Measurements from ENCODE around the gene HLF. TPM values are rescaled to one million over a fixed set of nuclear protein-coding genes. Genes with fewer than 3 reads are reported as not detected.

Gene HLF
- total RNA-seq, 1 experiment from 2014 or later, result 1.5 TPM

GRCh38 chr17:55332296-55333041, 67.7 kb downstream of the HLF start:
- no peaks in the 10 kb centered on the region for H3K9me3 ChIP-seq (ENCODE audit: control insufficient read depth in 1 of 2, insufficient read depth in 1 of 2, low read depth in 1 of 2, low read length in 2 of 2)
- RAD21 ChIA-PET (ENCODE audit: low non-redundant PET in 1 of 2, low total read pairs in 2 of 2, uncharacterized antibody in 2 of 2, unreplicated experiment in 2 of 2), result no interaction called here
- no peak overlapping the region for H3K9ac ChIP-seq (ENCODE audit: low read length)
- H2AFZ ChIP-seq (ENCODE audit: low read depth, low read length, poor library complexity, severe bottlenecking), result no peak overlapping the region
- POLR2A ChIA-PET, result no interaction called here
- BruUV-seq (replicated peaks), result no TSS peak
- DNase-seq (ENCODE audit: low read depth, low spot score) (no peak), ATAC-seq (no peak)
- CTCF ChIA-PET, result no interaction called here
- H3K79me2 ChIP-seq (ENCODE audit: insufficient read depth, low read length), result no peaks in the 10 kb centered on the region
- peaks cover 0 to 3% of the 10 kb centered on the region in 2 experiments; a peak in 1 of 4 replicates for H3K4me1 ChIP-seq (ENCODE audit: control insufficient read depth in 1 of 2, insufficient read depth in 2 of 2, low read length in 2 of 2)
- no peaks in the 10 kb centered on the region; the same call in 1 of the 2 replicates for H3K9me2 ChIP-seq (ENCODE audit: insufficient read depth)
- TF ChIP-seq EZH2phosphoT487 (IDR thresholded peaks at IDR 0.05; ENCODE audit: borderline replicate concordance) (no peak), EZH2 (IDR thresholded peaks at IDR 0.05) (no peak), SRF (IDR thresholded peaks at IDR 0.05; ENCODE audit: low read depth) (no peak), SP1 (IDR thresholded peaks at IDR 0.05; ENCODE audit: low read depth) (no peak), POLR2A (IDR thresholded peaks at IDR 0.05; ENCODE audit: borderline replicate concordance, extremely low read depth, insufficient read depth, insufficient read length) (no peak)
- H4K20me1 ChIP-seq (ENCODE audit: insufficient read depth), result no peaks in the 10 kb centered on the region
- no peaks in the 10 kb centered on the region for H3K36me3 ChIP-seq (ENCODE audit: control insufficient read depth in 1 of 2, insufficient read depth in 2 of 2, low read length in 2 of 2)
- no peak overlapping the region for H3K27ac ChIP-seq (ENCODE audit: low read depth, low read length)
- no peak overlapping the region for H3K4me3 ChIP-seq (replicated peaks in 1 of 2; ENCODE audit: low read depth in 1 of 2, low read length in 2 of 2)
- intact Hi-C loops (cut with micrococcal nuclease), result no loop called here
- H3K27me3 ChIP-seq (ENCODE audit: insufficient read depth, low read length), result no peaks in the 10 kb centered on the region
- H3K4me2 ChIP-seq (ENCODE audit: low read length), result no peak overlapping the region

- DNase-seq (ENCODE audit: low read depth, low spot score), result no peak
- Histone ChIP-seq H3K9me3 (ENCODE audit: control insufficient read depth in 1 of 2, insufficient read depth in 1 of 2, low read depth in 1 of 2, low read length in 2 of 2) (no peaks in the 10 kb centered on the region), H3K9ac (ENCODE audit: low read length) (no peak overlapping the region), H3K4me1 (ENCODE audit: control insufficient read depth in 1 of 2, insufficient read depth in 2 of 2, low read length in 2 of 2) (no peaks in the 10 kb centered on the region), H3K27ac (ENCODE audit: low read depth, low read length) (no peak overlapping the region), H2AFZ (ENCODE audit: low read depth, low read length, poor library complexity, severe bottlenecking) (no peak overlapping the region), H3K9me2 (ENCODE audit: insufficient read depth) (no peaks in the 10 kb centered on the region), H3K36me3 (ENCODE audit: control insufficient read depth in 1 of 2, insufficient read depth in 2 of 2, low read length in 2 of 2) (no peaks in the 10 kb centered on the region), H4K20me1 (ENCODE audit: insufficient read depth) (no peaks in the 10 kb centered on the region), H3K4me2 (ENCODE audit: low read length) (no peak overlapping the region), H3K79me2 (ENCODE audit: insufficient read depth, low read length) (no peaks in the 10 kb centered on the region), H3K27me3 (ENCODE audit: insufficient read depth, low read length) (peaks cover 3% of the 10 kb centered on the region; the same call in 1 of the 2 replicates), H3K4me3 (replicated peaks in 1 of 2; ENCODE audit: low read depth in 1 of 2, low read length in 2 of 2) (no peak overlapping the region)
- BruUV-seq (replicated peaks), result no TSS peak
- intact Hi-C loops (cut with micrococcal nuclease), result no loop called here
- ChIA-PET RAD21 (ENCODE audit: low non-redundant PET in 1 of 2, low total read pairs in 2 of 2, uncharacterized antibody in 2 of 2, unreplicated experiment in 2 of 2) (no interaction called here), POLR2A (no interaction called here), CTCF (interaction anchor here (1.4 kb wide), 1 partner anchor 22 kb away, joined by 5 read pairs; no protein-coding TSS in a partner anchor)
- TF ChIP-seq POLR2A (IDR thresholded peaks at IDR 0.05; ENCODE audit: borderline replicate concordance, extremely low read depth, insufficient read depth, insufficient read length) (no peak), JUND (IDR thresholded peaks at IDR 0.05) (no peak), FOSL1 (IDR thresholded peaks at IDR 0.05; ENCODE audit: low read depth) (no peak), ZNF274 (IDR thresholded peaks at IDR 0.05; ENCODE audit: low read depth, low read length) (no peak), ELF1 (IDR thresholded peaks at IDR 0.05; ENCODE audit: borderline replicate concordance, low read depth) (no peak)
- no peak for ATAC-seq
These were observed 69.5 kb downstream of the HLF start for GRCh38 chr17:55334285-55334684.

Data from HCT116 (cell line).